Esophagus squamous epithelium (tissue), 4 donors: ENCODE data around the gene LRFN3.

Experiments used
- CTCF ChIP-seq, 6 experiments: fragments of 450-650 bp in 4 of 6; fragments of 200-600 bp in 2 of 6; sonication (generic) in 2 of 6; IDR thresholded peaks; one replicate each; pipeline ENCODE4 v1.5.1; 2016 to 2019; ENCODE audit warnings: antibody characterized with exemption in 6 of 6, mild to moderate bottlenecking in 4 of 6, moderate library complexity in 4 of 6
- POLR2A ChIP-seq, 4 donors: fragments of 450-650 bp; IDR thresholded peaks; one replicate each; pipeline ENCODE4 v1.6.1; 2017; ENCODE audit warnings: antibody characterized with exemption in 4 of 4, mild to moderate bottlenecking in 4 of 4, moderate library complexity in 3 of 4

- TF ChIP-seq POLR2A (IDR thresholded peaks at IDR 0.05): no peak
- TF ChIP-seq CTCF (IDR thresholded peaks at IDR 0.05): no peak
Observed at GRCh38 chr19:35988824-35989223, 52.6 kb downstream of the LRFN3 start.
